ENCODE data around the gene NFIB. TPM values are rescaled to one million over a fixed set of nuclear protein-coding genes. Genes with fewer than 3 reads are reported as not detected.

The NFIB gene
- total RNA-seq, 2 donors from 2014 or later, result 5.3 to 14.1 TPM

DNA sequence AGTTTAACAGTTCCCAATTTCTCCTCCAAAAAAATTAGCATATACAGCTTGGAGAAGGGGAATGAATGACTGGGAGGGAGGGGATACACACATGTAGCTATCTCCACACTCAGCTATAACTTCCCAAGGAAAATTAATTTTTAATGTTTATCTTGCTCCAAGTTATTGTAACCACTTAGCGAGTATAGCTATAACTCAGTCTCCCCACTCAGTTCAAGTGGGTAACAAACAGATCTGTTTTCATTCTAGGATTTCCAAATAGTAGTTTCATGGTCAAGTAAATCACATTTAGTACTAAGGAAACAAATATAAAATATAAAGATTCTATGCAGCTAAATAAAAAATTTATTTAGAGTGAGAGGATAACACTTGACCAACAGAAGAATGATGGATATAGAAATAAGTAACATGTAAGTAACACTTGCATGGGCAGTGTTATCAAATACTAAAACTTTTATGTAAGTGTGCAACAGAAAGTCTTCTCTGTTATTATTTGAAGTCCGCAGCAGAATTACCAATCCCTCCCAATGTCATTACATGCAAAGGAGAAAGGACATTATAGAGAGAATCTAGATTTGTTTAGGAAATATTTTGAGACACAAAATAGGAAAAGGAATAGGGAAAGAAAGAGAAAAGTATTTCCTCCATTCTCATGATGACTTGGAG is 10.2 kb upstream of the NFIB start:
- peaks cover 3% of the 10 kb centered on the region for H3K4me1 ChIP-seq (ENCODE audit: control insufficient read depth, insufficient read depth, low read length)
- 83% methylated on average over 1 of the region's 2 CpGs; no CpG with 5 or more reads in 1 of the 2 experiments for WGBS, 2 experiments (ENCODE audit: insufficient coverage in 1 of 2, insufficient read length in 1 of 2)
- no peaks in the 10 kb centered on the region for H3K9me3 ChIP-seq (ENCODE audit: control insufficient read depth, low read length)
- peaks cover 22% of the 10 kb centered on the region for H3K4me1 Mint-ChIP-seq
- H3K36me3 Mint-ChIP-seq (ENCODE audit: low read depth), result no peaks in the 10 kb centered on the region
- no peaks in the 10 kb centered on the region for H3K9me3 Mint-ChIP-seq
- peaks cover 53% of the 10 kb centered on the region for H3K27me3 Mint-ChIP-seq (ENCODE audit: insufficient read depth)
- H3K4me3 Mint-ChIP-seq, result no peak overlapping the region
- H3K27ac ChIP-seq (ENCODE audit: low read depth, low read length), result no peak overlapping the region
- H3K9ac ChIP-seq (ENCODE audit: extremely low read depth, low read length, poor library complexity, severe bottlenecking), result no peak overlapping the region
- TF ChIP-seq, protein P1, sequence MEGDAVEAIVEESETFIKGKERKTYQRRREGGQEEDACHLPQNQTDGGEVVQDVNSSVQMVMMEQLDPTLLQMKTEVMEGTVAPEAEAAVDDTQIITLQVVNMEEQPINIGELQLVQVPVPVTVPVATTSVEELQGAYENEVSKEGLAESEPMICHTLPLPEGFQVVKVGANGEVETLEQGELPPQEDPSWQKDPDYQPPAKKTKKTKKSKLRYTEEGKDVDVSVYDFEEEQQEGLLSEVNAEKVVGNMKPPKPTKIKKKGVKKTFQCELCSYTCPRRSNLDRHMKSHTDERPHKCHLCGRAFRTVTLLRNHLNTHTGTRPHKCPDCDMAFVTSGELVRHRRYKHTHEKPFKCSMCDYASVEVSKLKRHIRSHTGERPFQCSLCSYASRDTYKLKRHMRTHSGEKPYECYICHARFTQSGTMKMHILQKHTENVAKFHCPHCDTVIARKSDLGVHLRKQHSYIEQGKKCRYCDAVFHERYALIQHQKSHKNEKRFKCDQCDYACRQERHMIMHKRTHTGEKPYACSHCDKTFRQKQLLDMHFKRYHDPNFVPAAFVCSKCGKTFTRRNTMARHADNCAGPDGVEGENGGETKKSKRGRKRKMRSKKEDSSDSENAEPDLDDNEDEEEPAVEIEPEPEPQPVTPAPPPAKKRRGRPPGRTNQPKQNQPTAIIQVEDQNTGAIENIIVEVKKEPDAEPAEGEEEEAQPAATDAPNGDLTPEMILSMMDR (conservative IDR thresholded peaks at IDR 0.05), result no peak
- DNase-seq, result no peak
- peaks cover 42% of the 10 kb centered on the region for H3K27me3 ChIP-seq (ENCODE audit: control insufficient read depth, insufficient read depth, low read length, poor library complexity, severe bottlenecking)
- no peaks in the 10 kb centered on the region for H3K36me3 ChIP-seq (ENCODE audit: control insufficient read depth, insufficient read depth, low read length)
- H3K4me3 ChIP-seq (ENCODE audit: low read length), result no peak overlapping the region
- H3K27ac Mint-ChIP-seq, result no peak overlapping the region

DNA sequence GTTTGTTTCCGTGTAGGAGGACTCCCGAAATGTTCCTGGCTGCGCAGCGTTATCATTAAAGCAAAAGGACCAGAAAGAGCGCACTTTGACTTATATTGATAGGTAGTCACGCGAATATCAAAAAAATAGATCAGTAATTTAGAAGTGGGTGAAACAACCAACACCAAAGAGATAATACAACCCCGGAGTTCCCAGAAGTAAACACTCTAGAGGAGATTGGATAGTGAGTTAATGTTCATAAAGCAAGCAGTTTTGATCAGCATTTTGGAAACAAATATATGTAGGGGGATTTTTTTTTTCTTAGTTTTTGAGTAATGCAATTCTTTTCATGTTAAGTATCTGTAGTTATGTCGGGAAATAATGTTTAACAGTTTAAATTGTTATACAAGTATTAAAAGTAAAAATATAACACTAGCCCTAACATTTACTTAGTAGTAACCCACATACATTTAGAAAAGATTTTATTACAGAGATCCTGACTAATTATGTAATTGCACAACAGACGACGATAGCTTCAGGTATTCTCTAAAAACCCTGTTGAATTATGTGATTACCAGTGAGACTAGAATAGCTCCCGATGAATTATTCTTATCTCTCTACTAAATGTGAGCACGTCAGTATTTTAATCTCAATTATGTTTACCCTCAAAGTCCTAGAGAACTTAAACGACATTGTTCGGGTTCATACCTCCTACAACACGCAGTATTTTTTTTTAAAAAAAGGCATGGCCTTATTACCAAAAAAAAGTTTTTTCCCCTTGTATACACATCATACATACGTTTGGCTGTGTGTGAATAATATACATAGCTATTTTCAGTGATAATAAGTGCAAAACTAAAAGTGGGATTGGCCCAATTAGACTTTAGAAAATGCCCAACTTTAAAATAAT is 9.4 kb upstream of the NFIB start:
- Mint-ChIP-seq H3K9me3 (no peaks in the 10 kb centered on the region), H3K4me1 (peaks cover 22% of the 10 kb centered on the region), H3K27me3 (ENCODE audit: insufficient read depth) (peaks cover 61% of the 10 kb centered on the region), H3K4me3 (peak overlapping the region; percentile 70), H3K36me3 (ENCODE audit: low read depth) (no peaks in the 10 kb centered on the region), H3K27ac (no peak overlapping the region)
- 29 to 35% methylated on average over 12 to 15 of the region's 17 CpGs for WGBS, 2 experiments (ENCODE audit: insufficient coverage in 1 of 2, insufficient read length in 1 of 2)
- Histone ChIP-seq H3K4me3 (ENCODE audit: low read length) (peak overlapping the region; percentile 85), H3K36me3 (ENCODE audit: control insufficient read depth, insufficient read depth, low read length) (no peaks in the 10 kb centered on the region), H3K27me3 (ENCODE audit: control insufficient read depth, insufficient read depth, low read length, poor library complexity, severe bottlenecking) (peaks cover 50% of the 10 kb centered on the region), H3K9ac (ENCODE audit: extremely low read depth, low read length, poor library complexity, severe bottlenecking) (peak overlapping the region; percentile 24), H3K9me3 (ENCODE audit: control insufficient read depth, low read length) (no peaks in the 10 kb centered on the region), H3K4me1 (ENCODE audit: control insufficient read depth, insufficient read depth, low read length) (peaks cover 3% of the 10 kb centered on the region), H3K27ac (ENCODE audit: low read depth, low read length) (peak overlapping the region; percentile 92)
- TF ChIP-seq, protein P1 (conservative IDR thresholded peaks at IDR 0.05), result no peak
- no peak for DNase-seq

DNA sequence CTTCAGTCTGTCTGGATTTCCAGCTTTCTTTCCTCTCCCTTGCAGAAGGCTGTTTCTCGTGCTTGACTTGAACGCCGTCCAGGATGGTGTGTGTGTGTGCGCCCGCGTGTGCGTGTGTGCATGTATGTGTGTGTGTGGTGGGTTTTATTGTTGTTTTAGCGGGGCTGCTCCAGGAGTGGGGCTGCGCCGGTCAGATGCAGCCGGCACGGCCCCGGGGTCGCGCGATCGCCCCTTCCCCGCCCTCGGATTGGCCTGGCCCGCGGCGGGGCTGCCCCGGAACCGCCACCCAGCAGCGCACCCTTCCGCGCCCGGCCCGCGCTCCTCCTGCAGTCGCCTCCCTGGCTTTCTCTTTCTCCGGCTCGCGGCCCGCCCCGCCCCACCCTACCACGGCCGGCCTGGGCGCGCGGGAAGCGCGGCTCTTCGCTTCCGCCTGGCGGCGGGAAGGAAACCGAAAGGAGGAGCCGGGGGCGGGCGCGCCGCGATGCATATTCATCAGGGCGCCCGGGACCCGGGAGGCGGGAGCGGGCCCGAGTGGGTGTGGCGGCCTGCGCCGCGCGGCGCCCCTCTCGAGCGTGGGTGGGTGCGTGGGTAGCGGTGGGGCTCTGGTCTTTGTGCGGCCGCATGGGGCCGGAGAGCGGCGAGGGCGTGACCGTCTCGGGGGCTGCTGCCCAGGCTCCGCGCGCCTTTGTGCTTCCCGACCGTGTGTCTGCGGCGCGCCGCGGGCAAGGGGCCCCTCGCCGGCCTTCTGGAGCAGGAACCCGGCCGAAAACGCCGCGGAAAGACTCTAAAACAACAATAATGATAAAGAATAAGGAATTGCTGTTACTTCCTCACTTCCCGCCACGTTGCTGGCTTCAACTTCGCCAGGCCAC is 8.5 kb upstream of the NFIB start:
- H3K27ac Mint-ChIP-seq, result peak overlapping the region; percentile 80
- Histone ChIP-seq H3K4me1 (ENCODE audit: control insufficient read depth, insufficient read depth, low read length) (peaks cover 3% of the 10 kb centered on the region), H3K9ac (ENCODE audit: extremely low read depth, low read length, poor library complexity, severe bottlenecking) (peak overlapping the region; percentile 50), H3K27me3 (ENCODE audit: control insufficient read depth, insufficient read depth, low read length, poor library complexity, severe bottlenecking) (peaks cover 59% of the 10 kb centered on the region), H3K36me3 (ENCODE audit: control insufficient read depth, insufficient read depth, low read length) (no peaks in the 10 kb centered on the region), H3K9me3 (ENCODE audit: control insufficient read depth, low read length) (no peaks in the 10 kb centered on the region), H3K4me3 (ENCODE audit: low read length) (peak overlapping the region; percentile 85), H3K27ac (ENCODE audit: low read depth, low read length) (peak overlapping the region; percentile 92)
- H3K27me3 Mint-ChIP-seq (ENCODE audit: insufficient read depth), result peaks cover 69% of the 10 kb centered on the region
- no peaks in the 10 kb centered on the region for H3K9me3 Mint-ChIP-seq
- peak overlapping the region; percentile 70 for H3K4me3 Mint-ChIP-seq
- no peaks in the 10 kb centered on the region for H3K36me3 Mint-ChIP-seq (ENCODE audit: low read depth)
- H3K4me1 Mint-ChIP-seq, result peaks cover 26% of the 10 kb centered on the region
- peak; percentile 96 for DNase-seq
- 0% methylated on average over 10 to 96 of the region's 98 CpGs for WGBS, 2 experiments (ENCODE audit: insufficient coverage in 1 of 2, insufficient read length in 1 of 2)
- TF ChIP-seq, protein P1 (conservative IDR thresholded peaks at IDR 0.05), result peak; percentile 75

All from endodermal cell (in vitro differentiated cells).